ENCODE results near the gene PPFIA4.
A peak's percentile ranks its signal among the peaks of the same experiment; 100 is the strongest.
"Not testable (repeated sequence)": the region's sequence is repeated elsewhere in the genome, so short reads cannot be mapped to it uniquely, and the experiment has no call there.

Gene PPFIA4

GRCh38 chr1:203017692-203018091, 8.6 kb upstream of the PPFIA4 start:
- no peak for DNase-seq

- not testable (repeated sequence) for DNase-seq
Measured at GRCh38 chr1:203022855-203023254, 3.4 kb upstream of the PPFIA4 start.

- no peak for DNase-seq
Measured at GRCh38 chr1:203025686-203026030, 633 bp upstream of the PPFIA4 start.

DNA sequence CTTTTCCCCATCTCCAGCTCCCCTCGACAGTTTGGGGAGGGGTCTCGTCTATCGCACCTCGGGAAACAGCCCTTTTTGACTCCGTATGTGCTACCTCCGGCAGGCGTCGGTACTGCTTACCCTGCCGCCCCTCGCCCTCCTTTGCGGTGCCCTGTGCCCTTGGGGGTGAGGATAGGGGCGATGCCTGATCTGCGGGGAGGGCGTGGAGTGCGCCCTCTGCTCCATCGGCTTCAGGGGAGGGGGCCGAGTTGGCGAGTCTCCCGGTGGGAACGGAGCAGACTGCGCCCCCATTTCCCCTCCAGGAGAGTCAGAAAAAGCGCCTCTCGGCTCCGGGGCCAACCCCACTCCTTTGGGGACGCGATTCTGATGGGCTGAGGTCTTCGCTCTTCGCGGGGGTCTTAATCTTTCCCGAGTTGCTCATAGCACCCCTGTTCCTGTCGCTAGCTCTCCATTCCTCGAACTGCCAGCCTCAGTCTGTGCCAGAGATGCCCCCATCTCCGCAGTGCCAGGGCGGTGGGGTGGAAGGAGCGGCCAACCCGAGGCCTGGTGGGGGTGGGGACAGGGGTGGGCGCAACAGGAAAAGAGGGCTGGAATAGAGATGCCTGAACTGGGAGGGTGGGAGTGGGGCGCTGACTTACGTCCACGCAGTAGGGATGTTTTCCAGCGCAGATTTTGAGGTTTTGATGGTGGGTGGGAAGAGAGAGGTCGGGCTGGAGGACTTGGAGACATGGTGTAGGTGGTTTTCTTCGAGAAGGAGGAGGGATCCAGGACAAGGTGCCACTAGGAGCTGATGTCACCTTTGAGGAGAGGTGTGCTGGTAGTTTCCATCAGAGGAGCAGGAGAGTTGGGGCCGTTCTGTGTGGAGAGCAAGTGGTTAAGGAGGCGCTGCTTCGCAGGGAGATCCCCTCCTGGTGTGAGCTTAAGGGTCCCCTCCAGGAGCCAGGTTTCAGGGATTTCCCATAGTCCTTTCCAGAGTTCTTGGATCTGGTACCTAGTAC, 674 bp downstream of the PPFIA4 start:
- DNase-seq: no peak

DNA sequence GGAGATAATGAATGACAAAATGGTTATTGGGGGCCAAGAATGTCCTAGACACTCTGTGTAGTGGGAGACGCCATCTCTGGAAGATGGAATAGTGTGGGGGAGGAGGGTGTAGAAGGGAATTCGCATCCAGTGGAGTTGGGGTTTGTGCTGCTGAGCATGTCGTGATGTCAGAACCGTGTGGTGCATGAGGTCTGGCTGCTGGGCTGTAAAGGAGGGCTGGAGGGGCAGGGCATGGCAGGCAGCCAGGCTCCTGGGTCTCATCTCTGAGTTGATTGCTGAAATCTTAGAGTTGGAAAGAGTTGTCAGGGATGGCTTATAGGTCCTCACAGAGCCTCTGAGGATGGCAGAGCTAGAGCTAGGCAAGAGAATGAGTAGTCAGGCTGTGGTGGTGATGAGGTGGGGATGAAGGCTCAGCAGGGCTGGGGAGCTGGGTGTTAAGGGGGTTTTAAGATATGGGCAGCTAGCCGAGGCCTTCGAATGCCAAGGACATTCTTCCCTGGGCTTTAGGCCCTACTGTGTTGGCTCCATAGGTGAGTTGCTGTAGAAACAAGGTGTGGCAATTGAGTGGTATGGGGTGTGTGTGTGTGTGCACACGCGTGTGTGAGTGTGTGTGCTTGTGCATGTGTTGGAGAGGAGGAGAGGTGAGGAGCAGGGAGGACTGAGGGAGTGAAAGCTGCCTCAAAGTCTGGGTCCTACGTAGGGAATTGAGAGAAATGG, 1.9 kb downstream of the PPFIA4 start:
- no peak for DNase-seq

GRCh38 chr1:203028784-203029553, 2.7 kb downstream of the PPFIA4 start:
- DNase-seq: no peak

- no peak for DNase-seq
Measured at GRCh38 chr1:203031467-203031866, 5.2 kb downstream of the PPFIA4 start.

- no peak for DNase-seq
Measured at GRCh38 chr1:203033287-203033686, 7.0 kb downstream of the PPFIA4 start.

DNA sequence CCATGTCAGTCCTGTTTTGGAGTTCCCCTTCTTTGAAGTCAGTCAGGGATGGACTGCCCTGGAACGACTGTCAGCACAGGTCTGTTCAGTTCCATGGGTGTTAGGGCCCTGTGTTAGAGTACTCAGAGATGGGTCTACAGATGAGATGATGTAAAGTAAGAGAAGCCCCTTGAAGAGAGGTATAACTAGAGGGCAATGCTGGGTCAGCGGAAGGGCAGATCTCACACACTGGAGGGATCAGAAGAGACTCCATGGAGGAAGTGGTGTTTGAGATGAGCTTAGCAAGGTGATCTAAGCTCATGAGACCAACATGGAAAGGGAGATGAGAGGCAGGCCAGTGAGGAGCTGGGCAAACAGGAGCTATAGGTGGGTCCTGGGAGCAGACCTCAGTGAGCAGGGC, 7.6 kb downstream of the PPFIA4 start:
- DNase-seq: no peak

GRCh38 chr1:203034422-203035110, 8.3 kb downstream of the PPFIA4 start:
- DNase-seq: no peak

GRCh38 chr1:203035111-203036000, 9.1 kb downstream of the PPFIA4 start:
- no peak for DNase-seq

- no peak for DNase-seq
Measured at GRCh38 chr1:203036135-203036534, 9.8 kb downstream of the PPFIA4 start.

DNA sequence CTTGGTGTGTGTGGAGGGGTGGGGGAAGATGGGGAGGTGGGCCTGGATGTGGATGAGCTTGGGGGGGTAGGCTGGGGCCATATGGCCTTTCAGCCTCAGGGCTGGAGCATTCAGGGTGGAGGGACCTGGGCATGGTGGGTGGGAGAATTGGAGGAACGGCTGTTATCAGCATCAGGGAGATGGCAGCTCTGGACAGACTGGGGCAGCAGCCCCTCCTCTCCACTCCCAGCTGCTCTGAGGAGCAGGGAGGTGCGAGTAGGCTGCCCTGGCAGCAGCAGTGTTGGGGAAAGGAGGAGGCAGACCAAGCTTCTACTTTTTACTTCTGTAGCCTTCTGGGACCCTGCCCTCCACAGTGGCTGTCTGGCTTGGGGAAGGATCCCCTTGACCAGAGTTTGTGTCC, 10.2 kb downstream of the PPFIA4 start:
- DNase-seq: no peak

- no peak for DNase-seq
Measured at GRCh38 chr1:203037509-203038190, 11.4 kb downstream of the PPFIA4 start.

DNA sequence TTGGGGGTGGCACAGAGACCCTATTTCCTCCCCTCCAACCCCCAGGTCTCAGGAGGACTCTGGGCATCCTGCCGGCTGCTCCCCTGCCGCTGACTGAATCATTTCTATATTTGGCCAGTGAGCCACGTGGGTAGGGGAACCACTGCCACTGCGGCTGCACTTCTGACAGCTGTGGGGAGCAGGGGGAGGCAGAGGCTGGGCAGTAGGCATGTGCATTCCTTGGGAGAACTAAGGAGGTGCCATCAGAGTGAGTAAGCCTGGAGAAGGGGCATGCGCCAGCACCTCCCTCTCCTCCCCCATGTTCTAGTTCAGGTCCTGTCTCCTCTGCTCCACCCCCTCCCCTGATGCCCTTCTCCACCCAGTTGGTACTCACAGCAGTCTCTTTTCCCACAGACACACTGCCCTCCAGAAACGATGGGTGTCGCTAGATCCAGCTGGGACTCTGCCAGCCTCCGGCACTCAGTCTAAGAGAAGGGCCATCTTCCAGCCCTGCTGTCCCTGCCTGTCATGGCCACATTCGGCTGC, 12.0 kb downstream of the PPFIA4 start:
- no peak for DNase-seq

GRCh38 chr1:203038891-203039608, 12.8 kb downstream of the PPFIA4 start:
- peak; percentile 77 for DNase-seq

DNA sequence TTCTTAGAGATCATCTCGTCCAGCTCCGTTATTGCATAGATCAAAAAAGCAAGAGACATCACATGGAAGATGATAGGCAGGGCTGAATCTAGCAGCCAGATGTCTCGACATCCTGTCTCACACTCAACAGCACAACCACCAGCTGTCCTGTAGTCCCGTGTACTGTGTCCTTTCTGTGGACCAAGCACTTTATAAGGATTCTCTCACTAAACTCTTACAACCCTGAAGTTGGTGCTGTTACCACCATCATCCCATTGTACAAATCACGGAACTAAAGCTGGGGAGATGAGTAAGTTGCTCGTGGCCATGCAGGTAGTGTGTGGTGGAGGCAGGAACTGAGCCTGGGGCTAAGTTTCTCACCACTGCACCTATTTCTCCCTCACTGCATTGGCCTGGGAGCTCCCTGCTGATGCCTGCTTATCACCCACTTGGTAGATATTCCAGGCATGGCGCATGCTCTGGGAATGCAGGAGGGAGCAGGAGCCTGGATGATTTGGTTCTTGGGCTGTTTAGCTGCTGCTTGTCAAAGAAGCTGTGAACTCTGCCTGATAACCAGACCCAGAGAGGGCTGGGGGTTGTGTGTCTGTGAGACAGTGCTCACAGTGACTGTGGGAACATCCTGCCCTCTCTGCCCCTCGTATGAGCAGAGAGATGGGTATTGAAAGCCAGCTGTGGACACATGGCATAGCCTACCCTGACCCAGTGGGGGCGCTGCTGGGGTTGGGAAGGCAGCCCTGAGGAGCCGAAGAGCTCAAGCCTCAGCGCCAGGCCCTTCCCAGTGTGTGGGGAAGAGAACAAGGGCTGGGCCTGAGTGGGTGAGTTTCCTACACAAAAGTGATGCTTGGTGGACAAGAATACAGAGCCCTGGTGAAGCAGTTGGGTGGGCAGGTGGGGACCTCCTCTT, 13.6 kb downstream of the PPFIA4 start:
- peak; percentile 29 for DNase-seq

GRCh38 chr1:203040513-203041275, 14.4 kb downstream of the PPFIA4 start:
- DNase-seq: no peak
